Naive thymus-derived CD4-positive, alpha-beta T cell (primary cell): ENCODE results near the gene EYS. TPM values are rescaled to one million over a fixed set of nuclear protein-coding genes. Genes with fewer than 3 reads are reported as not detected.

ENCODE experiments used
- ATAC-seq: fragments of 150-1000 bp; cut with Tn5 transposase; 2 replicates; pipeline ENCODE4 v1.10.0; 2021; ENCODE audit warnings: mild to moderate bottlenecking, moderate library complexity
- CTCF ChIA-PET: fragments of 350-600 bp; sonication (Branson Sonifier 250); formaldehyde crosslinking; loops from one replicate; lab custom pipeline; 2021; ENCODE audit warnings: antibody characterized with exemption; lab: Charles Lee
- POLR2A ChIA-PET: fragments of 350-600 bp; sonication (Branson Sonifier 250); formaldehyde crosslinking; loops from one replicate; lab custom pipeline; 2021; ENCODE audit warnings: antibody characterized with exemption, inconsistent platforms; lab: Charles Lee
- DNase-seq, 9 donors: peaks; one replicate each; pipeline versions ENCODE4 v3.0.0 to v3.0.0-alpha.2; 2020 to 2022; ENCODE audit warnings: mixed read lengths in 1 of 9
- H3K27ac ChIP-seq: one replicate; pipeline ENCODE4 v1.7.0; 2013; ENCODE audit warnings: mild to moderate bottlenecking, low read depth, low read length, moderate library complexity
- H3K27me3 ChIP-seq, 2 donors: one replicate each; pipeline ENCODE4 v1.7.0; 2013; ENCODE audit warnings: low read length in 2 of 2, mild to moderate bottlenecking in 2 of 2, moderate library complexity in 2 of 2; ENCODE audit not compliant: control insufficient read depth in 2 of 2, insufficient read depth in 2 of 2
- H3K36me3 ChIP-seq, 3 experiments: 1 replicate in 2 of 3; 2 replicates in 1 of 3; pipeline ENCODE4 v1.7.0; 2013; ENCODE audit warnings: low read length in 3 of 3, mild to moderate bottlenecking in 3 of 3, moderate library complexity in 1 of 3; ENCODE audit not compliant: insufficient read depth in 3 of 3, control insufficient read depth in 2 of 3
- H3K4me1 ChIP-seq, 2 donors: one replicate each; pipeline ENCODE4 v1.7.0; 2013; ENCODE audit warnings: low read length in 2 of 2, mild to moderate bottlenecking in 2 of 2, moderate library complexity in 1 of 2; ENCODE audit not compliant: control insufficient read depth in 2 of 2, insufficient read depth in 2 of 2
- H3K4me3 ChIP-seq: 2 replicates; pipeline ENCODE4 v1.7.0; 2013; ENCODE audit warnings: mild to moderate bottlenecking, low read length
- H3K9me3 ChIP-seq, 3 experiments: 1 replicate in 2 of 3; 2 replicates in 1 of 3; pipeline ENCODE4 v1.7.0; 2013; ENCODE audit warnings: low read length in 3 of 3; ENCODE audit not compliant: control insufficient read depth in 2 of 3
- H3K27ac Mint-ChIP-seq, 9 donors: one replicate each; pipeline ENCODE4 v1.8.0; 2020 to 2022; ENCODE audit warnings: mixed read lengths in 9 of 9, mild to moderate bottlenecking in 8 of 9, moderate library complexity in 5 of 9, inconsistent platforms in 2 of 9
- H3K27me3 Mint-ChIP-seq, 5 donors: one replicate each; pipeline ENCODE4 v1.8.0; 2021 to 2022; ENCODE audit warnings: mixed read lengths in 5 of 5, mild to moderate bottlenecking in 1 of 5
- H3K36me3 Mint-ChIP-seq, 5 donors: one replicate each; pipeline ENCODE4 v1.8.0; 2020 to 2022; ENCODE audit warnings: mixed read lengths in 5 of 5, mild to moderate bottlenecking in 3 of 5, inconsistent platforms in 1 of 5
- H3K4me1 Mint-ChIP-seq, 7 donors: one replicate each; pipeline ENCODE4 v1.8.0; 2020 to 2022; ENCODE audit warnings: mixed read lengths in 7 of 7, mild to moderate bottlenecking in 3 of 7, inconsistent platforms in 1 of 7
- H3K4me3 Mint-ChIP-seq, 10 donors: one replicate each; pipeline ENCODE4 v1.8.0; 2020 to 2022; ENCODE audit warnings: mild to moderate bottlenecking in 10 of 10, mixed read lengths in 10 of 10, moderate library complexity in 6 of 10, inconsistent platforms in 2 of 10
- H3K9me3 Mint-ChIP-seq, 11 donors: one replicate each; pipeline ENCODE4 v1.8.0; 2020 to 2022; ENCODE audit warnings: mixed read lengths in 11 of 11, mild to moderate bottlenecking in 4 of 11, inconsistent platforms in 1 of 11, moderate library complexity in 1 of 11
- intact Hi-C, 2 donors: fragments of 100-400 bp; cut with micrococcal nuclease; formaldehyde crosslinking; loops; one replicate each; pipeline ENCODE4 v1.15.1; 2023
- polyA plus RNA-seq, 2 donors: library from polyadenylated mRNA; unstranded; fragments of 300-500 nt; fragmentation: Illumina TruSeq; gene quantifications; one replicate each; pipeline ENCODE4 v1.2.3, GENCODE V29; 2021
- total RNA-seq, 6 experiments: library from RNA in 5 of 6; stranded (reverse) in 5 of 6; gene quantifications; 1 replicate in 5 of 6; 2 replicates in 1 of 6; pipeline ENCODE4 v1.2.3 and lab custom pipeline; 2021 to 2026

EYS gene
- total and polyA plus RNA-seq, 7 experiments from 2014 or later: 0.07 to 0.21 (median 0.13) TPM; not detected in 4

GRCh38 chr6:65155083-65155482, 551.9 kb downstream of the EYS start:
- no peak overlapping the region for H3K27ac ChIP-seq
- Mint-ChIP-seq H3K27ac (no peak overlapping the region), H3K36me3 (no peaks in the 10 kb centered on the region), H3K4me1 (no peaks in the 10 kb centered on the region), H3K9me3 (peaks cover 0 to 30% (median 5%) of the 10 kb centered on the region in 11 donors), H3K4me3 (no peak overlapping the region), H3K27me3 (no peaks in the 10 kb centered on the region)
- no peak overlapping the region for H3K4me3 ChIP-seq
- CTCF ChIA-PET: no interaction called here
- no peaks in the 10 kb centered on the region for H3K36me3 ChIP-seq
- no peaks in the 10 kb centered on the region for H3K9me3 ChIP-seq
- intact Hi-C loops: no loop called here
- DNase-seq (no peak), ATAC-seq (no peak)
- no peaks in the 10 kb centered on the region for H3K27me3 ChIP-seq
- POLR2A ChIA-PET: no interaction called here
- H3K4me1 ChIP-seq: no peaks in the 10 kb centered on the region

- DNase-seq (no peak), ATAC-seq (no peak)
- Histone ChIP-seq H3K9me3 (no peaks in the 10 kb centered on the region), H3K36me3 (no peaks in the 10 kb centered on the region), H3K4me3 (no peak overlapping the region), H3K27ac (no peak overlapping the region), H3K4me1 (no peaks in the 10 kb centered on the region), H3K27me3 (no peaks in the 10 kb centered on the region)
- Mint-ChIP-seq H3K4me3 (no peak overlapping the region), H3K9me3 (peaks cover 0 to 25% (median 7%) of the 10 kb centered on the region in 11 donors), H3K27ac (no peak overlapping the region), H3K36me3 (no peaks in the 10 kb centered on the region), H3K27me3 (no peaks in the 10 kb centered on the region), H3K4me1 (no peaks in the 10 kb centered on the region)
- intact Hi-C loops: no loop called here
- POLR2A ChIA-PET: no interaction called here
- CTCF ChIA-PET: no interaction called here
Observed at GRCh38 chr6:65149841-65150240, 557.2 kb downstream of the EYS start.

GRCh38 chr6:65148839-65149238, 558.2 kb downstream of the EYS start:
- H3K9me3 ChIP-seq: no peaks in the 10 kb centered on the region
- H3K4me3 ChIP-seq: no peak overlapping the region
- no peak overlapping the region for H3K27ac Mint-ChIP-seq
- H3K27me3 ChIP-seq: no peaks in the 10 kb centered on the region
- H3K27ac ChIP-seq: no peak overlapping the region
- intact Hi-C loops: no loop called here
- H3K36me3 Mint-ChIP-seq: no peaks in the 10 kb centered on the region
- DNase-seq (no peak), ATAC-seq (no peak)
- no peaks in the 10 kb centered on the region for H3K4me1 ChIP-seq
- ChIA-PET POLR2A (no interaction called here), CTCF (no interaction called here)
- H3K27me3 Mint-ChIP-seq: no peaks in the 10 kb centered on the region
- H3K9me3 Mint-ChIP-seq: peaks cover 0 to 25% (median 7%) of the 10 kb centered on the region in 11 donors
- no peak overlapping the region for H3K4me3 Mint-ChIP-seq
- H3K36me3 ChIP-seq: no peaks in the 10 kb centered on the region
- no peaks in the 10 kb centered on the region for H3K4me1 Mint-ChIP-seq

- no peaks in the 10 kb centered on the region for H3K4me1 Mint-ChIP-seq
- no peaks in the 10 kb centered on the region for H3K27me3 Mint-ChIP-seq
- DNase-seq (no peak), ATAC-seq (no peak)
- H3K4me3 Mint-ChIP-seq: no peak overlapping the region
- H3K27ac ChIP-seq: no peak overlapping the region
- no peak overlapping the region for H3K27ac Mint-ChIP-seq
- no peaks in the 10 kb centered on the region for H3K36me3 Mint-ChIP-seq
- H3K27me3 ChIP-seq: no peaks in the 10 kb centered on the region
- POLR2A ChIA-PET: no interaction called here
- H3K4me3 ChIP-seq: no peak overlapping the region
- no peaks in the 10 kb centered on the region for H3K9me3 ChIP-seq
- intact Hi-C loops: no loop called here
- no peaks in the 10 kb centered on the region for H3K36me3 ChIP-seq
- H3K9me3 Mint-ChIP-seq: peaks cover 3 to 30% (median 14%) of the 10 kb centered on the region in 11 donors
- no peaks in the 10 kb centered on the region for H3K4me1 ChIP-seq
- CTCF ChIA-PET: no interaction called here
Observed at GRCh38 chr6:65135567-65135966, 571.5 kb downstream of the EYS start.

GRCh38 chr6:65126667-65127066, 580.4 kb downstream of the EYS start:
- H3K27me3 ChIP-seq: no peaks in the 10 kb centered on the region
- Mint-ChIP-seq H3K9me3 (peaks cover 0 to 33% (median 7%) of the 10 kb centered on the region in 11 donors), H3K36me3 (no peaks in the 10 kb centered on the region), H3K4me1 (no peaks in the 10 kb centered on the region), H3K4me3 (no peak overlapping the region), H3K27ac (no peak overlapping the region), H3K27me3 (no peaks in the 10 kb centered on the region)
- POLR2A ChIA-PET: no interaction called here
- H3K27ac ChIP-seq: no peak overlapping the region
- no peaks in the 10 kb centered on the region for H3K36me3 ChIP-seq
- H3K9me3 ChIP-seq: no peaks in the 10 kb centered on the region
- H3K4me3 ChIP-seq: no peak overlapping the region
- ATAC-seq (no peak), DNase-seq (no peak)
- intact Hi-C loops: no loop called here
- CTCF ChIA-PET: no interaction called here
- H3K4me1 ChIP-seq: no peaks in the 10 kb centered on the region

- no peaks in the 10 kb centered on the region for H3K27me3 Mint-ChIP-seq
- DNase-seq (no peak), ATAC-seq (no peak)
- H3K4me1 Mint-ChIP-seq: no peaks in the 10 kb centered on the region
- no peak overlapping the region for H3K27ac ChIP-seq
- POLR2A ChIA-PET: no interaction called here
- no peak overlapping the region for H3K4me3 Mint-ChIP-seq
- H3K4me1 ChIP-seq: no peaks in the 10 kb centered on the region
- H3K27ac Mint-ChIP-seq: no peak overlapping the region
- peaks cover under 1 to 32% (median 9%) of the 10 kb centered on the region in 11 donors for H3K9me3 Mint-ChIP-seq
- intact Hi-C loops: no loop called here
- H3K9me3 ChIP-seq: no peaks in the 10 kb centered on the region
- H3K27me3 ChIP-seq: no peaks in the 10 kb centered on the region
- H3K4me3 ChIP-seq: no peak overlapping the region
- H3K36me3 ChIP-seq: no peaks in the 10 kb centered on the region
- H3K36me3 Mint-ChIP-seq: no peaks in the 10 kb centered on the region
- CTCF ChIA-PET: no interaction called here
Observed at GRCh38 chr6:65123521-65123920, 583.5 kb downstream of the EYS start.

GRCh38 chr6:65117817-65118409, 589.1 kb downstream of the EYS start:
- intact Hi-C loops: no loop called here
- no peak overlapping the region for H3K27ac ChIP-seq

More at GRCh38 chr6:65117817-65118409, 589.1 kb downstream of the EYS start:
- no peak for ATAC-seq
- H3K36me3 Mint-ChIP-seq: no peaks in the 10 kb centered on the region
- Histone ChIP-seq H3K9me3 (no peaks in the 10 kb centered on the region), H3K27me3 (no peaks in the 10 kb centered on the region), H3K4me3 (no peak overlapping the region), H3K36me3 (no peaks in the 10 kb centered on the region), H3K4me1 (no peaks in the 10 kb centered on the region)
- peaks cover 4 to 30% (median 8%) of the 10 kb centered on the region in 11 donors for H3K9me3 Mint-ChIP-seq
- H3K27me3 Mint-ChIP-seq: no peaks in the 10 kb centered on the region
- ChIA-PET CTCF (no interaction called here), POLR2A (no interaction called here)
- H3K27ac Mint-ChIP-seq: no peak overlapping the region
- no peaks in the 10 kb centered on the region for H3K4me1 Mint-ChIP-seq
- no peak overlapping the region for H3K4me3 Mint-ChIP-seq
- no peak for DNase-seq
